Stimulated activated CD8-positive, alpha-beta memory T cell treated with anti-CD3 and anti-CD28 coated beads, Interleukin-4, amount 100 ng/mL, for 4 hours (primary cell): ENCODE measurements around the gene MICU1.
"Not testable (repeated sequence)": the region's sequence is repeated elsewhere in the genome, so short reads cannot be mapped to it uniquely, and the experiment has no call there.

Experiments used
- DNase-seq, 2 donors: peaks; one replicate each; pipeline ENCODE4 v3.0.0-alpha.2; 2020; ENCODE audit warnings: low read depth in 2 of 2, low spot score in 1 of 2

Gene MICU1

GRCh38 chr10:72331575-72332422 is 294.1 kb downstream of the MICU1 start:
- DNase-seq: peak; percentile 60 to 85

DNA sequence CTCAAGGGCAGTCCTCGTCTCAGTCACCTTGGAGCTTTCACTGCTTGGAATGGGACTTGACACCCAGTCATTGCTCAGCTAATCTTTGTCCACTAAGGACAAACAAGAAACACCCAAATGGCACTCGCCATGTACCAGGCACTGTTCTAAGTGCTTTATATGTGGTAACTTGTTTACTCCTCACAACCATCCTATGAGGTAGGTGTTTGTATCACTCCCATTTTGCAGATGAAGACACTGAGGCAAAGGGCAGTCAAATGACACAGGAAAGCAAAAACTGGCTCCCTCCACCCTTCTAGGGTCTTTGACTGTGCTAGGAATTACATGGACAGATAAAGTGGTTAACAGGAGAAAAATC is 295.8 kb downstream of the MICU1 start:
- DNase-seq: no peak

- DNase-seq: no peak
Observed at GRCh38 chr10:72329290-72330068, 296.4 kb downstream of the MICU1 start.

DNA sequence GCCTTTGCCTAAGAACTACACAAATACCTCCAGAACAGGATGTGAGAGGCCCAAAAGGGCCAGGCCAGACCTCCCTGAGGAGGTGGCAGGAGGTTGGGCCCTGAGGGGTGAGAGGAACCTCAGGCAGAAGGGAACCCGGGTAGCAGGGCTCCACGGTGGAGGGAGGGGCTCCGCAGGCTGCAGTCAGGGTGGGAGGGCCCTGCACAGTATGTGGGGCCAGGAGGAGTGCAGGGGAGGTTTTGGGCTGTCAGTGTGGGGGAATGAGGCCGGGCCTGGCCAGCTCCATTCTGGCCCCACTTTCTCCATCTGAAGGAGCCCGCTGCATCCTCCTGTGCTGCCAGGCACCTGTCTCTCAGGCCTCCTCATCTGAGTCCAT is 297.1 kb downstream of the MICU1 start:
- no peak for DNase-seq

DNA sequence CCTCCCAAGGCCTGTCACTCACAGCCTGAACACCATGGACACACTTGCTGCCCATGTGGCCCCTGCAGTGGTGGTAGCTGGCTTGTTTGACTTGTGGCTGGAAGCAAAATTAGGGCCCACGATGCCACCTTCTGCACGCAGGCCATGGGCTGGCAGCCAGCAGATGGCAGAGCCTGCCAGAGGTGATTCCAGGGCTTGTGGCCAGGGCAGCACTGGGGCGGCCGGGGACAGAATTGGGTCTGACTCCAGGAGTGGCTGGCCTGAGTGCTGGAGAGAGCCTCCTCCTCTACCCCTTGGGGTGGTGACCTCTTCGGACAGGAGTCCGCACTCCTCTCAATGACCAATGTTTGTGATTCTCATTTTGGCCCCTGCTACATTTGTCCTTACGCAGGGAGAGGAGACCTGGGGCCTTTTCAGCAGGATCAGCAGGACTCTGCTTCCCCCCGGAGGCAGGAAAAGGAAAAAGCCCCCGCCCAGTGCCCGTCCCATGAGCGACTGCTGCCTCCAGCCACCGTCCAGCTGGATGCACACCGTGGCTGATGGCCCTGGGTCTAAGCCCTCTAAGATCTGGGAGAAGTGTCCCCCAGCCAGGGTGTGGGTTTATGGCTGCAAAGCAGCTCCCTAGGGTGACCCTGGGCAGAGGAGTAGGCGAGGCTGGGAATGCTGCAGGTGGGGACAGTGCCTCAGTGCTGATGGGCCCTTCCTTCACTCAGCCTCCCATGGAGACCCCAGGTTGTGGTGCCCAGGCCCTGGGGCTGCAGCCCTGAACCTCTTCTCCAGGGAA is 297.6 kb downstream of the MICU1 start:
- DNase-seq: no peak

GRCh38 chr10:72326665-72327603 is 298.9 kb downstream of the MICU1 start:
- DNase-seq: peak in 1 of 2 donors; percentile 43

- DNase-seq: not testable (repeated sequence)
Observed at GRCh38 chr10:72325243-72326175, 300.4 kb downstream of the MICU1 start.

DNA sequence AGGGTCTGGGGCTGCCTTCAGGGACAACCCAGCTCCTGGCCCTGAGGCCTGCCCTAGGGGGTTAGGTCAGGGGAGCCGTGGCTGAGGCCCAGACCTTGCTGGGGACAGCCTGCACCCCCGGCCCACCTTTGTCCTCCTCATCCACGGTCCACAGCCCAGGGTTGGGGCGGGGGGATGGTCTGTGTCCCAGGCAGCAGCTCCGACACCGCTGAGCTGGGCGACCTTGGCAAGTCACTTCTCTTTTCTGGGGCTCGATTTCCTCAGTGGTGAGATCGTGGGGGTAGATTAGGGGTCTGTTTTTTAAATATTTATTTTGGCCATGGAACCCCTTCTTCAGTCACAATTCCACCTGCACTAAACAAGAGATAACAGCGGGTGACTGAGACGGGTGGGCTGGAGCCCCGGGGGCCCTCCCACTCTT is 302.1 kb downstream of the MICU1 start:
- DNase-seq: no peak

DNA sequence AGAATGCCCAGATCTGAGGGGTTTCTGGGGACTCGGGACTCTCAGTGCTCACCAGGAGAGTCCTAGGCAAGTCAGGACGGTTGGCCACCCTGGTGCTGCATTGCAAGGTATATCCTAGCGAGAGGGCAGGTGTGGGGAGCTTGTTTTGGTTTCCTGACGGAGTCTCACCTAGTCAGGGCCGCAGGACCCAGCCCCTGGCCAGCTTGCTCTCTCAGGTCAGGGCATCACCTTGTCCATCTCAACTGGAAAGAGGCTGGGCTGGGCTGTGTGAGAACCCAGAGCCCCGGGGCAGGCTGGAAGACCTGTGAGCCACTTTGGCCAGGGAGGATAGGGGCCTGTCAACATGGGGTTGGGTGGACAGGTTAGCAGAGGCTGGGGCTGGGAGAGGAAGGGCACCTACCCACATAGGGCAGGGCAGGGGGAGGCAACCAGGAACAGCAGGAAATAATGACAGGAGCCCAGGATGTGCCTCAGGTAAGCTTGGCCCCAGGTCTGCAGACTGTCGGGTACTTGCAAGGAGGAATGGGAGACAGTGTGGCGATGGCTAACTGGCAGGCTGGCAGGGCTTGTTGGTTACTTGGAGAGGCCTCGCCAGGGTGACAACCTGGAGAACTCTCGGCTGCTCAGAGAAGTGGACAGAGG is 302.6 kb downstream of the MICU1 start:
- DNase-seq: no peak

GRCh38 chr10:72322280-72323058 is 303.4 kb downstream of the MICU1 start:
- DNase-seq: peak in 1 of 2 donors; percentile 40

DNA sequence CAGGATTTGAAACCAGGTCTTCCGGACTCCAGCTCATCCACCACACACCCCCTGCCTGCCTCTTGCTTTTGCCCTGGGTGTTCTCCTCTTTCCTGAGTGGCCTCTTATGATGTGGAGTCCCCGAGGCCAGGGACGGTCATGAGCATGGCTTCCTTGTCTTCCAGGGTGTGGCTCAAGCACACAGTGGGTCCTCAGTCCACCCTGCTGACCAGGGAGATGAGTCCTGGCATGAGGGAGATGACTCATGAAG is 303.9 kb downstream of the MICU1 start:
- no peak for DNase-seq

DNA sequence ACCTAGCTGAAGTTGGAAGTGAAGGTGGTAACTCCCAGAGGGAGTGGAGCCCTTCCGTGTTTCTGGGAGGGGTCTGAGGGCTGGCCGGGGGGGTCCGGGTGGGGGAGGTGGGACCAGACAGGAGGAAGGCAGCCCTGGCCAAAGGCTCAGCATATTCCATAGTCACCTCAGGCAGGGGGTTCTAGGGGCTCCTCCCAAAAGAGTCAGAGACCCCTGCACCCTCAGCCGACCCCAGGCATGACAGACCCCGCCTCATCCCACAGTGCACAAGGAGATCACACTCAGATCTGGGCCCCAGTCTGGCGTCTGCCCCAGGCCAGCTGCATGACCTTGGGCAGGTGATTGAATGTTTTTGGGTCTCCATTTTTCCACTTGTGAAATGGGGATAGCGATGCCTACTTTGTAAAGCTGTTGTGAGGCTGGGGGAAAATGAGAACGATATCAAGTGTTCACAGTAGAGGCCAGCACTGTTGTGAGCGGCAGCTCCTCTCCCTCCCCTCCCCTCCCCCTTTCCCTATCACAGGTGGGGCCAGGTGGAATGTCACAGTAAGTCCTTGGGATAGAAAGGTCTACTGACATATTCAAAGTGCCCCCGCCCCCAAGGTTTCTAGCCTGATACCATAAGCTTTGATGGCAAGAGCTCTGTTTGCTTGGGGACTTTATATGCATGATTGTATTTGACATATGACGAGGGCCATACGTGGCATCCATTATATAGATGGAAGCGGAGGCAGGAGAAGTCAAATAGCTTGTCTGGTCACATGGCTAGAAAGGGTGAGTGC is 304.4 kb downstream of the MICU1 start:
- DNase-seq: no peak

- DNase-seq: peak in 1 of 2 donors; percentile 54
Observed at GRCh38 chr10:72320676-72321247, 305.1 kb downstream of the MICU1 start.

DNA sequence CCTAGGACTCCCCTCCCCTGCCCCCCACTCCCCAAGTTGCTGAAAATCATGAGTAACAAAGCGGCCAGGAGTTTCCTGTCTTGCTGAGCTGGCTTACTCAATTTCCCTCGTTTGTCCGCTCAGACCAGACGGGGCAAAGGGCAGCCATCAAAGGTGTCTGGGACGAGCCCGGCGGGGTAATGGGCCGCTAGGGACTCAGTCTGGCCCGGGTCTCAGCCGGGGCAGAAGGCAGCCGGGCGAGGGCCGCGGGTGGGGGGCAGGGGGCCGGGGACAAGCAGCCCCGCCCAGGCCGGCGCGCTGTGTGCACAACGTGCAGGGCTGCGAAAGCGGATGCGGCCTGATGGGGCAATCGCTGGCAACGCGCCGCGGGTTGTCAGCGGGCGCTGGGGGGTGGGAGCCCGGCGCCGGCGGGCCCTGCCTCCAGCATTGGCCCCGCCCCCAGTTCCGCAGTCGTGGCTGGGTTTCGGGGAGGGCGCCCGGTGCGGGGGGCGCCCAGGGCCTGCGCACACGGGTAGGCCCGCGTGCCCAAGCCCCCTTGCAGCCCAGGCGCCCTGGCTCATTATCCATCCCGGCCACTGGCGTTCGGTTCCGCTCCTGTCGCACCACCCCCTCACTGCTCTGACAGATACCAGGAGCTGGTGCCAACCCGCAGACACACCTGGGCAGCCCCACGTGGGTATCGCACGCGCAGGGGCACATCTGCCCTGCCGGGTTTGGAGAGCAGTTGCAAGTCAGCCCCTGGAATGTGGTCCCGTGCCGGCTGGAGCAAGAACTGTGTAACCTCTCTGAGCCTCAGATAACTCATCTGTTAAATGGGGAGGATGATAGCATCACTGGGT is 306.2 kb downstream of the MICU1 start:
- DNase-seq: peak; percentile 63 to 76

GRCh38 chr10:72318418-72319262 is 307.2 kb downstream of the MICU1 start:
- no peak for DNase-seq
